ENCODE measurements around the gene S100A3. TPM values are rescaled to one million over a fixed set of nuclear protein-coding genes. Genes with fewer than 3 reads are reported as not detected.
A peak's percentile ranks its signal among the peaks of the same experiment; 100 is the strongest.
"Not testable (repeated sequence)": the region's sequence is repeated elsewhere in the genome, so short reads cannot be mapped to it uniquely, and the experiment has no call there.

The S100A3 gene
- total and polyA plus RNA-seq, 8 donors: 0.20 to 7.7 (median 1.2) TPM; not detected in 4

DNA sequence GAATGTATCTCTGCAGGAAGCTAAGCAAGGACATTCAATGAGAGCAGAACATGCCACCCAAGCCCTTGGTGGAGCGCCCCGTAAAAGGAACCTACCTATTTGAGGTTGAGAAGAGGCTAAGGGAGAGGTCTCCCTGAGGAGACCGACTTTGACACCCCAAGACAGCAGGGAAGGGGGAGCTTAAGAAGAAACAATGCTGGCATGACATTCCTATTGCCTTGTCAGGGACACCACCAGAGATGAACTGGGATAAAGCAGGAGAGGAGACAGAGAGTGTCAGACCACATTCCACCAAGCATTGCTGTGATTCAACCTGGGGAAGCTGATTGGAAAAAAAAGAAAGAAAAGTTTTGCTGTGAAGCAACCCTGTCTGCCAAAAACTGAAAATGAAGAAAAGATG lies 29.9 kb upstream of the S100A3 start:
- Histone ChIP-seq H3K27me3 (no peaks in the 10 kb centered on the region), H3K27ac (no peak overlapping the region), H3K4me3 (no peak overlapping the region), H3K4me1 (peaks cover 0 to 6% of the 10 kb centered on the region in 2 donors), H3K9me3 (no peaks in the 10 kb centered on the region), H3K36me3 (no peaks in the 10 kb centered on the region)
- intact Hi-C loops (cut with DNase I): no loop called here
- TF ChIP-seq, protein P1, sequence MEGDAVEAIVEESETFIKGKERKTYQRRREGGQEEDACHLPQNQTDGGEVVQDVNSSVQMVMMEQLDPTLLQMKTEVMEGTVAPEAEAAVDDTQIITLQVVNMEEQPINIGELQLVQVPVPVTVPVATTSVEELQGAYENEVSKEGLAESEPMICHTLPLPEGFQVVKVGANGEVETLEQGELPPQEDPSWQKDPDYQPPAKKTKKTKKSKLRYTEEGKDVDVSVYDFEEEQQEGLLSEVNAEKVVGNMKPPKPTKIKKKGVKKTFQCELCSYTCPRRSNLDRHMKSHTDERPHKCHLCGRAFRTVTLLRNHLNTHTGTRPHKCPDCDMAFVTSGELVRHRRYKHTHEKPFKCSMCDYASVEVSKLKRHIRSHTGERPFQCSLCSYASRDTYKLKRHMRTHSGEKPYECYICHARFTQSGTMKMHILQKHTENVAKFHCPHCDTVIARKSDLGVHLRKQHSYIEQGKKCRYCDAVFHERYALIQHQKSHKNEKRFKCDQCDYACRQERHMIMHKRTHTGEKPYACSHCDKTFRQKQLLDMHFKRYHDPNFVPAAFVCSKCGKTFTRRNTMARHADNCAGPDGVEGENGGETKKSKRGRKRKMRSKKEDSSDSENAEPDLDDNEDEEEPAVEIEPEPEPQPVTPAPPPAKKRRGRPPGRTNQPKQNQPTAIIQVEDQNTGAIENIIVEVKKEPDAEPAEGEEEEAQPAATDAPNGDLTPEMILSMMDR (IDR thresholded peaks at IDR 0.05): no peak
- no peak for DNase-seq
- ATAC-seq: no peak

DNA sequence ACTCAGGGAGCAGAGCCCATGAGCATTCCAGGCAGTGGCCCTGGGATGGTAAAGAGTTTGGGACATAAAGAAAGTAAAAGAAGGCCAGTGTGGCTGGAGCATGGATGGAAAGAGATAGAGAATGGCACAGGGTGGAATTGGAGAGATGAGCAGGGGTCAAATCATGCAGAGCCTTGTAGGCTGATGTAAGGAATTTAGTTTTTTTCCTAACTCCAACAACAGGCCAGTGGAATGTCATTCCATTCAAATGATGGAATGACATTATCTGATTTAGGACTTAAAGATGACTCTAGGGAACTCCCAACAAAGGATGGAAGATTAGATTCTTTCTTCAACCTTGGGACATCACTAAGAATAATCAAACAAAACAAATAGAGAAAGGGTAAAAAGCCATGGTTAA lies 29.4 kb upstream of the S100A3 start:
- no peaks in the 10 kb centered on the region for H3K9me3 ChIP-seq
- no peaks in the 10 kb centered on the region for H3K36me3 ChIP-seq
- no peaks in the 10 kb centered on the region for H3K27me3 ChIP-seq
- intact Hi-C loops (cut with DNase I): no loop called here
- ATAC-seq: no peak
- H3K4me1 ChIP-seq: peaks cover 0 to 10% of the 10 kb centered on the region in 2 donors
- no peak overlapping the region for H3K27ac ChIP-seq
- TF ChIP-seq, protein P1 (IDR thresholded peaks at IDR 0.05): no peak
- DNase-seq: no peak
- no peak overlapping the region for H3K4me3 ChIP-seq

DNA sequence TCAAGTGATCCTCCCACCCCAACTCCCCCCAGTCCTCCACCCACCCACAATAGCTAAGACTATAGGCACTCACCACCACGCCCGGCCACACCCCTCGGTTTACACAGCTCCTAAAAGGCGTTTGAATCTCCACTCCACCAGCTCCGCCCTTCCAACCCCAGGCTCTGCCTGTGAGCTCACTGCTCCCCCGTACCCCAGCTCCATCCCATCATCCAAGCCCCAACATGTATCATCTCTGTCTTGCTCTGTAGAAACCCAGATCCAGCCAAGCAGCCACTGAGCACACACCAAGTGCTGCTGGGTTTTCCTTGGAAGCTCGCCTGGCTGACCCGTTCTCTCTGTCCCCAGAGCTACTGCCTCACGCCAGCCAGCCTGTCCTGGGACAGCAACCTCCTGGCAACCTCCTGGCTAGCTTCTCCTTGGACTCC lies 28.6 kb upstream of the S100A3 start:
- DNase-seq (no peak), ATAC-seq (peak; percentile 68)
- Histone ChIP-seq H3K9me3 (no peaks in the 10 kb centered on the region), H3K4me3 (no peak overlapping the region), H3K4me1 (peaks cover 4 to 19% of the 10 kb centered on the region in 2 donors), H3K27ac (no peak overlapping the region), H3K27me3 (no peaks in the 10 kb centered on the region), H3K36me3 (no peaks in the 10 kb centered on the region)
- TF ChIP-seq, protein P1 (IDR thresholded peaks at IDR 0.05): no peak
- intact Hi-C loops (cut with DNase I): no loop called here

DNA sequence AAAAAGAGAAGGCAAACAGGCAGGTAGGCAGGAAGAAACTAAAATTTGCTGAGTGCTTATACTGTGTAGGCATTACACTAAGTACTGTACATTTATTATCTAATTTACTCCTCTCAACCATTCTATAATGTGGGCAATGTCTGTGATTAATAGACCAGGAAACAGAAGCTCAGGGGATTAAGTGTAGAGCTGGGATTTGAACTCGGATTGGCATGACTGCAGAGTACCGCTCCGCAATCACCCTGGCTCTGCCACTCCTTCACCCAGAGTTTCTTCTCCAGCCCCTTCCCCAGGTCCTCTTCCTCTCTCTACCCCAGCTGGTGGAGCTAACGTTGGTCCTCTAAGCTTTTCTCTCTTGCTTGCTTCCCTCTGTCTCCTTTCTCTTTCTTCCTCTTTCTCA lies 28.1 kb upstream of the S100A3 start:
- Histone ChIP-seq H3K4me1 (peaks cover 4 to 24% of the 10 kb centered on the region in 2 donors), H3K36me3 (no peaks in the 10 kb centered on the region), H3K4me3 (no peak overlapping the region), H3K27me3 (no peaks in the 10 kb centered on the region), H3K27ac (no peak overlapping the region), H3K9me3 (no peaks in the 10 kb centered on the region)
- DNase-seq: no peak
- intact Hi-C loops (cut with DNase I): no loop called here
- ATAC-seq: no peak
- TF ChIP-seq, protein P1 (IDR thresholded peaks at IDR 0.05): no peak

DNA sequence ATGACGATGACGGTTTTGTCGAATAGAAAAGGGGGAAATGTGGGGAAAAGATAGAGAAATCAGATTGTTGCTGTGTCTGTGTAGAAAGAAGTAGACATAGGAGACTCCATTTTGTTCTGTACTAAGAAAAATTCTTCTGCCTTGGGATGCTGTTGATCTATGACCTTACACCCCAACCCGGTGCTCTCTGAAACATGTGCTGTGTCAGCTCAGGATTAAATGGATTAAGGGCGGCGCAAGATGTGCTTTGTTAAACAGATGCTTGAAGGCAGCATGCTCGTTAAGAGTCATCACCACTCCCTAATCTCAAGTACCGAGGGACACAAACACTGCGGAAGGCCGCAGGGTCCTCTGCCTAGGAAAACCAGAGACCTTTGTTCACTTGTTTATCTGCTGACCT lies 26.4 kb upstream of the S100A3 start:
- H3K4me3 ChIP-seq; intact Hi-C loops (cut with DNase I); ATAC-seq; H3K27me3 ChIP-seq; DNase-seq; H3K27ac ChIP-seq; H3K36me3 ChIP-seq; H3K9me3 ChIP-seq: not testable (repeated sequence)
- peaks cover 4 to 31% of the 10 kb centered on the region in 2 donors for H3K4me1 ChIP-seq

DNA sequence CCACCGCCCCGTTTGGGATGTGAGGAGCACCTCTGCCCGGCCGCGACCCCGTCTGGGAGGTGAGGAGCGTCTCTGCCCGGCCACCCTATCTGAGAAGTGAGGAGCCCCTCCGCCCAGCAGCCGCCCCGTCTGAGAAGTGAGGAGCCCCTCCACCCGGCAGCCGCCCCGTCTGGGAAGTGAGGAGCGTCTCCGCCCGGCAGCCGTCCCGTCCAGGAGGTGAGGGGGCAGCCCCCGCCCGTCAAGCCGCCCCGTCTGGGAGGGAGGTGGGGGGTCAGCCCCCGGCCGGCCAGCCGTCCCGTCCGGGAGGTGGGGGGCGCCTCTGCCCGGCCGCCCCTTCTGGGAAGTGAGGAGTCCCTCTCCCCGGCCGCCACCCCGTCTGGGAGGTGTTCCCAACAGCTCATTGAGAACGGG lies 26.0 kb upstream of the S100A3 start:
- H3K27me3 ChIP-seq; H3K27ac ChIP-seq; intact Hi-C loops (cut with DNase I); ATAC-seq; DNase-seq; H3K36me3 ChIP-seq; H3K9me3 ChIP-seq; H3K4me3 ChIP-seq: not testable (repeated sequence)
- peaks cover 4 to 31% of the 10 kb centered on the region in 2 donors for H3K4me1 ChIP-seq
